GM13976 (cell line): Measurements from ENCODE around the gene PTH1R.

Experiments used
- DNase-seq: peaks from one replicate; pipeline ENCODE4 v3.0.0; 2012; ENCODE audit warnings: low spot score
- in situ Hi-C: fragments of 300-500 bp; cut with MboI; formaldehyde crosslinking; loops from one replicate; pipeline ENCODE4 v1.12.0; 2022; ENCODE audit warnings: low sequenced_read_pairs, mixed read lengths, inconsistent platforms; ENCODE audit not compliant: unreplicated experiment
- TF ChIP-seq, protein P1 (sequence below): IDR thresholded peaks from 2 replicates; pipeline ENCODE4 v1.5.1; 2012; ENCODE audit warnings: borderline replicate concordance, mild to moderate bottlenecking; ENCODE audit not compliant: insufficient read depth; ENCODE audit errors: extremely low read depth, missing control alignments, control extremely low read depth

Gene PTH1R

DNA sequence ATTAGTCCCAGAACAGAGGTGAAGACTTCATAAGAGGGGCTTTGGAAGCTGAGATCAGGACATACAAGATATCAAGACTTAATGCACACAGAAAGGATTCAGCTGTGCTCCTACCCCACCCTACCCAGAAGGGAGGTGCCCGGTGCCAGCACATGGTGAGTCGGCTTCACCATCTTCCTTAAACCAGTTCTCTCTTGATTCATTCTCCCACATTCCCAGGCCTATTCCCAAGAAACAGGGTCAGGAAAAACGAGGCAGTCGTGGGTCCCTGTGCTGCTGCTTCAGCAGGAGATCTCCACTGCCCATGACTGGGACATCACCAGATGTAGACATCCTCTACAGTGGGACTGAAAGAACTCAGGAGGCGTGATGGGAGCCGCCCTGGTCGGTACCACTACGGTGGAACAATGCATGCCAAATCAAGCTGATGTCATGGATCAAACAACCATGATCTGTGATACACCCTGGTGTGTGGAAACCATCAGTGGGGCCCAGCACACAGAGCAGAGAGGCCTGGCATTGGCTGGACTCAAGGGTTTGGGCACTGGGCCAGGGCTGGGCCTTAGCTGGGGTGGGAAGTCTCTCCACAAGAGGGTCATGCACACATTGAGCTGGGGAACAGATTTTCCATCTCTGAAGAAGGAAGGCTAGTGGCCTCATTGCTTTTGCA, 57.1 kb downstream of the PTH1R start:
- TF ChIP-seq, protein P1, sequence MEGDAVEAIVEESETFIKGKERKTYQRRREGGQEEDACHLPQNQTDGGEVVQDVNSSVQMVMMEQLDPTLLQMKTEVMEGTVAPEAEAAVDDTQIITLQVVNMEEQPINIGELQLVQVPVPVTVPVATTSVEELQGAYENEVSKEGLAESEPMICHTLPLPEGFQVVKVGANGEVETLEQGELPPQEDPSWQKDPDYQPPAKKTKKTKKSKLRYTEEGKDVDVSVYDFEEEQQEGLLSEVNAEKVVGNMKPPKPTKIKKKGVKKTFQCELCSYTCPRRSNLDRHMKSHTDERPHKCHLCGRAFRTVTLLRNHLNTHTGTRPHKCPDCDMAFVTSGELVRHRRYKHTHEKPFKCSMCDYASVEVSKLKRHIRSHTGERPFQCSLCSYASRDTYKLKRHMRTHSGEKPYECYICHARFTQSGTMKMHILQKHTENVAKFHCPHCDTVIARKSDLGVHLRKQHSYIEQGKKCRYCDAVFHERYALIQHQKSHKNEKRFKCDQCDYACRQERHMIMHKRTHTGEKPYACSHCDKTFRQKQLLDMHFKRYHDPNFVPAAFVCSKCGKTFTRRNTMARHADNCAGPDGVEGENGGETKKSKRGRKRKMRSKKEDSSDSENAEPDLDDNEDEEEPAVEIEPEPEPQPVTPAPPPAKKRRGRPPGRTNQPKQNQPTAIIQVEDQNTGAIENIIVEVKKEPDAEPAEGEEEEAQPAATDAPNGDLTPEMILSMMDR, result no peak
- in situ Hi-C loops, result no loop called here
- DNase-seq, result no peak

DNA sequence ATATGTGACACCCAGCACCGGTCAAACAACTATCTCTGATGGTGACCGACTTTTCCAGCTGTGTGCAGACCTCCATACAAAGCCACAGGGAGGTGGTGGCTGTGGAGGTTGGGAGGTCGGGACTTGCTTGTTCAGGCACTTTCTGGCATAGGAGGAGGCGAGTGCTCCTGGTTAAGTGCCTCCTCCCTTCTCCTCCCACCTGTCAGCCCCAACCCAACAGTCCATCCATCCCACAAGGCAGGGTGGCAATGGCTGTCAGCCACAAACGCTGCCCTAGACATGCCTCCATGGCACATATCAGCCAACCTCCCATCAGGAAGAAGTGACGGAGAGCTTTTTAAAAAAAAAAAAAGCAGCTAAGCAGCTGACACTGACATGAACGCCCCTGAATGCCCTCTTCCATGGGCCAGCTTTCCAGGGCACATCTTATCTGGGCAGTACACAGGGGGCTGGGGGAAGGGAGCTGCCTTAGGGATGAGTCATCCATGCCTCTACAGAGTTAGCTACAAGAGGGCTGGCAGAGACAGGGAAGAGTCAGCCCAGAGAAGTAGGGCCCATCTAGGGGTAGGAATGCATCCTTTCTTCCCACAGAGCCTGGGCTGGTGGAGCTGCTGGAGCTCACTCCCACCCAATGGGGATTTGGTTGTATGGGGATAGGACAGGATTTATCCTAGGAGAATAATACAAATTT, 57.8 kb downstream of the PTH1R start:
- TF ChIP-seq, protein P1, result no peak
- DNase-seq, result no peak
- in situ Hi-C loops, result no loop called here

DNA sequence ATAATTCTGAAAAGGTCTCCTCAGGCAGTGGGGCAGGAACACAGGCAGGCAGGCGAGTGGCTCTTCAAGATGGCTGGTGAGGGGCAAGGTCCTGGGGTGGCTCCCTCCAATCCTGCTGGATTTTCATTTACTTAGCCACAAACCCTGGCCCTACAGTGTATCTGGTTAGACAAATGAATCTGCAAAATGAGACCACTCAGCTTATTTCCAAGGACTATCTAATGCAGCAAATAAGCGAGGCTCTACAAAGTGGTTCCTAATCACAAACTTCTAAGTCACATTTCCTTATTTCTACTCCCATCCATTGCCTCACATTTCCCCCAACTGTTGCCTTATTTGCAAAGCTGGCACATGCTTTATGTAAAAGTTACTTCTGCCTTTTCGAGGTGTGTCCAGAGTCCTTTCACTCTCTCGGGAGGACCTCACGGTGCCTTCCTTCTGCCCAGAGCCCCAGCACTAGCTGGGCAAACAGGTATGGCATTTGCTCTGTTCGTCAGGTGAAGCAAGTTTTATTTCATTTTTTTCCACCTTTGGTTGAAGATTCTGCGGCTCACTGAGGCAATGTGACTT, 58.6 kb downstream of the PTH1R start:
- TF ChIP-seq, protein P1, result no peak
- DNase-seq, result no peak
- in situ Hi-C loops, result no loop called here

DNA sequence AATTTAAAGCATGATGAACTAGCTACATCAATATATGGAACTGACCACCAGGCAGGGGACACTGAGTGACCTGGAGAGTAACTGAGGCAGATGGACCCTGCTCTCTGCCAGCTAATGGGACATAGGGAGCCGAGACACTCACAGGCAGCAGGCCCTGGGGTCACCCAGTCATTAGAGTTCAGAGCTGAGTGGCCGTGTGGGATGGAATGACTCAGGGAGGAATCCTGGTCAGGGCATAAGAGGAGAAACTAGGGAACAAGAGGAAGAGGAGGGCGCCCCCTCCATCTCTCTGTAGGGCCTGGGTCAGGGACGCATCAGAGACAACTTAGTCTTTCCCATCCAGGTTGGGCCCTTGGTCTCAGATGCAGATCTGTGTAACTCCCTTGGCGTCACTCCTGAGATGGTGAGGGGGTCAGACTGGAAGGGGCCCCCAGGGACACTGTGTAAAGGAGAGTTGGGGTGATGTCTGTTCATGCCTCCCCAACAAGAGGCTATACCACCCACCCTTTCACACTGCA, 59.3 kb downstream of the PTH1R start:
- TF ChIP-seq, protein P1, result no peak
- in situ Hi-C loops, result no loop called here
- DNase-seq, result no peak

DNA sequence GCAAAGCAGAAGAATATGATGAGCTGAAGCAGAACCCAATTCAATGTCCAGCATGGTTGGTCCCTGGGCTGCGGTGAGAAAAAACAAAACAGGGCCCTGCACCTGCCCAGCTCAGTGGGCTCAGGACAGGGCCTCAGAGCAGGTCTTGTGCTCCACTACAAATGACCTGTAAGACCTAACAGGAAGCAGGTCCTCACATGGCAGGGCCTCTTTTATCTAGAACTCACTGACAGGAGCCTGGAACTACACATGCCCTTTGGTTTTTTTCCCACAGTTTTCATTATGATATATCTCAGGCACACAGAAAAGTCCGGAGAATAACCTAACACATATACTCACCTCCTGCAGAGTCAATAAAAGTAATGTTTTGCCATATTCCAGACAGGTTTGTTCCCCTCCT, 60.6 kb downstream of the PTH1R start:
- in situ Hi-C loops, result no loop called here
- DNase-seq, result no peak
- TF ChIP-seq, protein P1, result no peak

DNA sequence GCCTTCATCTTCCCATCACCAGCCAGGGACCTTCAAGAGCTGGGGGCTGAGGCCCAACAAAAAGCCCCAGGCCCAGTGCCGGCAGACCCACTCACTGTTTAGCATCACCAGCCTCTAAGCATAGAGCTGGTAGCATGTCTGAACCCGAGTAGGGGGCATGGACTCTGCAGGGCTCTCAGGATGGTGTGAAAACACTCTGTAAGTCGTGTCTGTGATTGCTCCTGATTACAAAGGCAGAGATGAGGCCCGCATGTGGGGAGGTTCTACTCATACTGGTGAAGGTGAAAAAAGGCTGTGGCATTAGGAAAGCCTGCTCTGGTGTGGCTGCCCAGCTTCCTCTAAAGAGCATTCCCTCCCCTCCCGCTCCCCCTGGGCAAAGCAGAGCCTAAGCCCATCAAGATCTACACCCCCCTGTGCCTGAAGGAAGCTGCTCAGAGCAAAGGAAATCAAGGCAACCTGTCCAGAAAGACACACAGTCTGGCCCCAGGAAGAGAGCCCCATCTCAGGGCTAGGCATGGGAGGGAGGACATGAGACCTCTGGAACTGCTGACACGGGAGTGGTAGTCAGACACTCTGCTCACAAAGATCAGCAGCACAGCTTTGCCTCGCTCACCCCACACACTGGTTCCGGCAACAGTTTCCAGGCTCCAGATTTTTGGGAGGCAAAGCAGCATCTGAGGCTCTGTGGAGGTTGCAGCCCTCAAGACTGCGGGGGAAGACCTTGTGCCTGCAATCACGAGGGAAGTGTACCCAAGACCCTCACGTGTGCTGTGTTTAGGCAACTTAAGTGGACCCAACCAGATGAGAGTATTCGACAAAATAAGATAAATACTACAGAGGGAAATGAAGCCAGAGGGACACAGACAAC, 62.3 kb downstream of the PTH1R start:
- no peak for DNase-seq
- in situ Hi-C loops, result no loop called here
- TF ChIP-seq, protein P1, result no peak
